ENCODE results near the gene TRIM31.

Gene TRIM31, protein sequence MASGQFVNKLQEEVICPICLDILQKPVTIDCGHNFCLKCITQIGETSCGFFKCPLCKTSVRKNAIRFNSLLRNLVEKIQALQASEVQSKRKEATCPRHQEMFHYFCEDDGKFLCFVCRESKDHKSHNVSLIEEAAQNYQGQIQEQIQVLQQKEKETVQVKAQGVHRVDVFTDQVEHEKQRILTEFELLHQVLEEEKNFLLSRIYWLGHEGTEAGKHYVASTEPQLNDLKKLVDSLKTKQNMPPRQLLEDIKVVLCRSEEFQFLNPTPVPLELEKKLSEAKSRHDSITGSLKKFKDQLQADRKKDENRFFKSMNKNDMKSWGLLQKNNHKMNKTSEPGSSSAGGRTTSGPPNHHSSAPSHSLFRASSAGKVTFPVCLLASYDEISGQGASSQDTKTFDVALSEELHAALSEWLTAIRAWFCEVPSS

DNA sequence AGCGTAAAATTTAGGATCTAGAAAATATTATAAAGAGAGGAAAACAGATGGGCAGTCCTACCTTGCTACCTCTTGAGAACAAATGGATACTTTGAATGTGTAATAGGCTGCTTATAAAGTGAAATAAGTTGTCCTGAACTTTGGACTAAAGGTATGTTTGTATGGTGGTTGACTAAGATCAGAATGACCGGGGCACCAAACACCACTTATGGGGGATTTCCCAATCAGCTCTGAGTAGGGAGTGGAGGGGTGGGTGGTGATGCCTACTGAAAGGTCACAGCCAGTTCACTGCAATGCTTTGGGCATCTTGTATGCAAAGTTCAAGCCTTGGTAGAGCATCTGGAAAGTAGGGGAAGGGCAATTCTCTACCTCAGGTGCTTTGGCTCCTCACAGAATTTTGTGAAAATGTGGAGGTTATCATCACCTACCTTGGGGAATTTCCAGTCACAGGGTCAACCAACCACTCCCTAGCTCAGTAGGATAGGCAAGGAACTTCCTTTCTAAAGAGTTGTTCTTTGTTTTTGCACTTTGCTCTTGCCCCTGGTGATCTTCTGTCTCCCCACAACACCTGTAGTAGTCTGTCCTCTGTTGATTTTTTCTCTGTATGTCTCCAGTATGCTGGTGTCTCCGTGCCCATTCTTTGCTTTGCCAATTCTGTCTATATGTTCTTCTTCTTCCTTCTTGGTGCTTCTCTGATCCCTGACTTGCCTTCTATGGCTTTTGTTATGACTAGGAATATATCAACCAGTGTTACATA lies at the start of gene TRIM31:
Gene TRIM31, minus strand, starts transcription at position 88 of the 757 bp plus-strand sequence. CDS start 285 bp downstream, outside the sequence.
- DNase-seq, result no peak

DNA sequence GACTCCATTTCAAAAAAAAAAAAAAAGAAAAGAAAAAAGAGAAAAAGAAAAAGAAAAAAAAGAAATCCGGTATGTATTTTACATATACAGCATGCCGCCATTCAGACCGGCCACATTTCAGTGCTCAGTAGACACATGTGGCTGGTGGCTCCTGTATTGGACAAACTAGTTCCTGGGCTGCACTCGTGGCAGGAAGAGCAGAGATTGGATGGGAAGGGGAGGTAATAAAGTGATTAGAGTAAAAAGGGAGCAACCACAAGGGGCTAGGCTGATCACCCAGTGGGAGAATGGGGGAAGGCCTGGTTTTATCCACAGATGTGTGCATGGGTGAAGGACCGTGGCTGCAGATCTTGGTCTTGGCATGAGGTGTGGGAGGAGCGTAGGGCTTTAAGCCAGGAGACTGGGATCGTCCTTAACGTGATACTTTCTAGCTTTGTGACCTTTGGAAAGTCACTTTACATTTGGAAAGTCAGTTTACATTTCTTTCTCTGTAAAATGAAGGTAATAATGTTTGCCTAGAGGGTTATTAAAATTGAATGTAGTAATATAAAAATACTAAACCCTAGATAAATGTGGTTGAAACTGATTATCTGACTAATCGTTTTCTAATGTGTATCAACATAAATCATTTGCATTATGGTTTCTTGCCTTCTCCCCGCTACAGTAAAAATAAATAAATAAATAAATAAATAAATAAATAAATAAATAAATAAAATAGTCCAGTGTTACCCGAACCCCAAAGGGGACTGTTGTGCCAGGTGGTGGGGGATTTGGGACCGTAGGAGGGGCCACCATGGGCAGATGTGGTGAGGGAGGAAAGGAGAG lies 49.6 kb upstream of the TRIM31 start:
- no peak for DNase-seq

DNA sequence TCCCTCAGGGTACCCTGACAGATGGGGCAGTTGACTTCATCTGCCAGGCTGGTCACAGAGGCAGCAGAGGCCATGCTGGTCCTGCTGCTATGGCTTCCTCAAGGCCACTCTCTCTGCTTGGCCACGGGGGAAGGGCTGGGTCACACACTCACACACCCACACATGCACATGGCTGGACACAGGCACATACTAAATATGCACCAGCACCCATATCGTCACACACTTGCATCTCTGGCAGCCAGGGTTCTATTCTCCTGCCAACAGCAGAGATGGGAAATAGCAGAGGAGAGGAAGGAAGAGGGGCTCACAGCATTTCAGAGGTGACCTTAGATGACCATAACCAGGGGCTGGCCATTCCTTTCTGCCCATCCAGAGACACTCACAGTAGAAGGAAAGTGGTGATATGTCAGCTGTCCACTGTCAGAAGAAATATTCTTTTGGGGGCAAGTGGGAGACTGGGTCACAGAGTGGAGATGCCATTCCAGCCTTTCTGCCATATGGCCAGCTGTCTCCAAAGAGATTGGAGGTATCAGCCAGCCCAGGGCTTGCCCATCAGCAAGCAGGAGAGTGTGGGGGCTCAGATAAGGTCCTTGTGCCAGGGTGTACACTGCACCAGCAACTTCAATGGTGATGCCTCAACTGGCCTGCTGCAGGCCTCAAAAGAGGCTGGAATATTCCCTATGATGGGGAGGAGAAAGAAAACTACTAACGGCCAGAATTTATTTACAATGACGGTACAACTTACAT lies 48.1 kb upstream of the TRIM31 start, which contains the start of gene TRIM10:
Gene TRIM10, minus strand, starts transcription at position 427 of the 747 bp plus-strand sequence. Its CDS starts 353 bp downstream, at position 74.
- no peak for DNase-seq

DNA sequence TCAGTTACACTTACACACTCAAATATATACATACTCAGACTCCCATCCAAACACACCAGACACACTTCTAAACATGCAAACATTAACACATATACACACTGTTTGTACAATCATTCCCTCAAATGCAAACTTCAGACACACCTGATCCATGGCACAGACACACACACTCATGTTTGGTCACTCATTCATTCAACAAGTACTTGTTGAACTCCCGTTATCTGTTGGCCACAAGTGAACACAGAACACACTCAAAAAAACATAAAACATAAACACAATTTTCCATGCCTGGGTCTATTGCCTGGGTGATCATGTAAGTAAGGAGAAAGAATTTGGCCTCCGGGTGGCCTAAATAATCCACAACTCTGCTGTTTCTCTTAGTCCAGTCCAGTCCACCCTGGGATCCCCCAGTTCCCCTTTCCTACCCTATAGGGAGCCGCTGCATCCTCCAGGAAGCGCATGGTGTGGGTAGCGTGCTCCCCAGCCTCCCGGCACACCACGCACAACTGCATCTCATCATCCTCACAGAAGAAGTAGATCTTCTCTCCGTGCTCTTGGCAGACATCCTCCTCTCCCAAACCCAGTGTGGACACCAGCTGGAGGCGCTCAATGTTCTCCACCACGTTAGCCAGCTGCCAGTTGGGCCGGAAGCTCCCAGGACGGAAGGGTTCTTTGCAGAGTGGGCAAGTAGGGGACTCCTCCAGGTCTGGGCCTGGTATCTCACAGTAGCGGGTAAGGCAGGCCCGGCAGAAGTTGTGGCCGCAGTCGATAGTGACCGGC lies 47.3 kb upstream of the TRIM31 start:
- no peak for DNase-seq

DNA sequence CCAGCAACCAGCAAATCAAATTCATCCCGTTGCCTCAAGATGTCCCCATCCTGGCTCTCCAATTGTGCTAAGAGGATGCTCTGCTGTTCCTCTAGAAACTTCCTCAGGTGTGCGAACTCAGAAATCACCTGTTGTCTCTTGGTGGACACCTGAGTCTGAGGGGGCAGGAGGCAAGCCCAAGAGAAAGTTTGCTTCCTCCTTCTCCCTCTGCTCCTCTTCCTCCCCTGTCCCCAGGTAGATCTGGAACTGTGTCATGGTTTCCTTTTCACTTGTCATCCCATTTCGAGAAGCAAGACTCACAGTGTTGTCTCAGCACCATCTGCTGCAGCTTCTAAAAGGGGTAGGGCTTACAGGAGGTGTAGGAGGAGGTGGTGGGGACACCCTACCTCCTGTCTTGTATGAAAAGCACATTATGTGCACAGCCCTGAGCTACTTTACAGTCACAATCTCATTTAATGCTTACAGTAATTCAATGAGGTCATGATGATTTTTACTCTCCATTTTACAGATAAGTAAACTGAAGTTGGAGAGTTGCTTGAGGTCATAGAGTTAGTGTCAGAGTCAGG lies 45.7 kb upstream of the TRIM31 start:
- DNase-seq, result no peak

DNA sequence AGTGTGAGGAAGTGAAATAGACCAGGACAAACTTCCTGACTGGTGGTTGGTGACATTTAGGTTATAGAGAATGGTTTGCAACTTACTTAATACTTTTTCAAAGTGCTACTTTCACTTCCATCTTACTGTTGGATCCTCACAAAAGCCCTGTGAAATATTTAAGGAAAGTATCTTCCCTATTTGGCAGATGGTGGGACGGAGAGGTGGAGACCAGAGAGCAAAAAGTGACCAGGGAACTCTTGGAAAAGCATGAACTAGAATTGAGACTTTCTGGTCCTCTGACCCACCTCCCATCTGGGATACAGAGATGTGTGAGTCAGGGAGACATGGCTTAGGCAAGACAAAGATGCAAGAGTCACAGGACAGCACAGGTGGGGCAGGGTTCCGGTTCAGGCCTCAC lies 45.1 kb upstream of the TRIM31 start:
- DNase-seq, result no peak

DNA sequence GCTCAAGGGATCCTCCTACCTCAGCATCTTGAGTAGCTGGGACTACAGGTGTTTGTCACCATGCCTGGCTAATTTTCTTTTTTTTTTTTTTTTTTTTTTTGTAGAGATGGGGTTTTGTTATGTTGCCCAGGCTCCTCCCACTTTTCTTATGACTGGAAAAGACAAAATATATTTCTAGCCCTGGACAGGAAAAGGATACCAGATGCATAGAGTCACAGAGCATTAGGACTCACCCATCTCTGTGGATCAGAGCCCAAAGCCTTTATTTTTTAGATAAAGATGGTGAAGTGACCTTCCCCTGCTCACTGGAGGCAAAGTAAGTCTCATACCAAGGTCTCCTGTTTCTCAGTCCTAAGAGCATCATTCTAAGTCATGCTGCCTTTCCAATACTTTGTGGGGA lies 44.7 kb upstream of the TRIM31 start:
- no peak for DNase-seq

DNA sequence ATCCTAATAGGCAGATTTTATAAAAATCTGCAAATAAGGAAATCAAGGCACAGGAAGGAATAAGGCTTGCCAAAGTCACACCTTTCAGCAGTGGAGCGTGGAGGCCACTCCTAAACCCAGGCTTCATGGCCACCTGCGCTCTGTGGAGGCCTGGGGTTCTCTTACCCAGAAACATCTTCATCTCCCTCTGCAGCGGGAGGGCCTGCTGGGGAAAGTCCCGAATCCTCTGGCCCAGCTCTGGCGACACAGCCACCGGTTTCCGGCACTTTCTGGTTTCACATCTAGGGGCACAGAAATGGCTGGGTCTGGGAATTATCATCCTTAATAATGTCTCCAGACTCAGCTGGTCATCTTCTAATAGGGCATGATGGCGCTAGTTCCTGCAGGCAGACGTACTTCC lies 43.9 kb upstream of the TRIM31 start:
- no peak for DNase-seq

DNA sequence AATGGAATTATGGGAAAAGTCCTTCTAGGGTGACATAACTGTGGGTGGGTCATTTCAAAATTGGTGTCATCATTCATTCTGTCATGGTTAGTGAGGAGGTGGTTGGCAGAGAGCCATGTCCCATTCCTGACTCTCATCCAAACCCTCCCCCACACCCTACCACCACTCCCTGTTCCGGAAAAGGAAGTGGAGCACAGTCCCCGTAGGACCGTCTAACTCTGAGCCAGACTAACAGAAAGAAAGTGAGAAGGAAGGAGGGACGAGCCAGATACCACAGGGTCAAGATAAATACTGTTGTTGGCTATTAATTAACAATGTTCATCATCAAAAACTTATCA lies 43.3 kb upstream of the TRIM31 start:
- no peak for DNase-seq

DNA sequence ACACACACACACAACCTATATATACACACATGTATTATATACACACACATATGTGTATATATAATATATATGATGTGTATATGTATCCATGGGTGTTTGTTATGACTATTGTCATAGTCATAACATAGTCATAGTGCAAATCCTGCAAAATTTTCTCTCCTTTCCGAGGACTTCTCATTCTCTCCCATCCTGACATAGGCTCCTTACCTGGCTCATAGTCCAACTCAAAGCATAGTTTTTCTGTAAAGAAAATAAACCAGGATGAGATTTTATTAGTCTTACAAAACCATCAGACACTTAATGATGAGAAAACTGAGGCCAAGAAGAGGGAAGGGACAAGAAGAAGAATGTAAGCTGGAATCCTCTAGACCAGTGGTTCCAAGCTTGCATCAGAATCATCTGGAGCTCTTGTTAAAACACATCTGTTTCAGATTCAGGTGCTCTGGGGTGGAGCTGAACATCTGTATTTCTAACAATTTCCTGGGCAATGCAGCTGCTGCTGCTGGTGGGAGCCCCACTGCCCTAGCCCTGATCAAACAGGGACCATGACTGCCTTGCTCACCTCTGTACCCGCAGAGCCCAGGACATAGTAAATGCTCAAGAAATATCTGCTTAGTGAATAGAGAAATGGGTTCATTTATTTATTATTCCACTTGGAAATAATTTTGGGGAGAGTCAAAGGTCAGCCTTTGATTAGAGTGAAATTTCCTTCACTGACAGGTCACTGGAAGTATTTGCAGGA lies 42.8 kb upstream of the TRIM31 start:
- no peak for DNase-seq

DNA sequence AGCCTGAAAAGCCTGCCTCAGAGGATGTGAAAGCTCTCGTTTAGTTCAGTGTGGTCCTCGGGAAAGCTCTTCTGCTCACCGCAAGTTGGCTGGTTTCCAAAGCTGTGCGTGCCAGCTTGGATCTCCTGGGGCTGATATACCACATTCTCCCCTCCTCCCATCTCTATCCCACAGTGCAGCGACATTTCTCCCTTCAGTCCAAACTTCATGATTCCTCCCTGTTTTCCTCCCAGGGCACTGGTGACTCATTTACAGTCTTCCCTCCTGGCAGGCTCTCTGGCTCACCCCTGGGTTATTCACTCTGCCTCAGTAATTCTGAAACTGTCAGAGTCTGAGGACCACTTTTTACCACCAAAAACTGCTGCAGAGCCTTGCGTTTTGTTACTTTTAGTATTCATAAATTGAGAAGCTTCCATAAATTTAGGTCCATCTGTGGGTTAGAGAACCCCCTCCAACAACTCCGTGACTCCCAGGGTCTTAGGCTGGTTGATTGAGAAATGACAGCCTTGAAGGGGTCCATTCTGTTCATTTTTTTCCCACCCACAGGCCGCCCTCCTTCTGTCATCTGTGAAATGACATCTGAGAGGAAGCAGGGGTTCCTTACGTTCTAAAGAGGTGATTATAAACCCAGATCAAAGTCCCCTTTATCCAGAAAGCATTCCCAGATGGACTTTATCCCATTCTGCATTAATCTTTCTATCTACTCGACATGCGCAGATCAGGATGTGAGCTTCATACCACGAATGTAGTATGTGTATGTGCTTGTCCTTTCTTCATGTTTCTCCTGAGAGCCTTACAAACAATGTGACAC lies 42.0 kb upstream of the TRIM31 start:
- no peak for DNase-seq

DNA sequence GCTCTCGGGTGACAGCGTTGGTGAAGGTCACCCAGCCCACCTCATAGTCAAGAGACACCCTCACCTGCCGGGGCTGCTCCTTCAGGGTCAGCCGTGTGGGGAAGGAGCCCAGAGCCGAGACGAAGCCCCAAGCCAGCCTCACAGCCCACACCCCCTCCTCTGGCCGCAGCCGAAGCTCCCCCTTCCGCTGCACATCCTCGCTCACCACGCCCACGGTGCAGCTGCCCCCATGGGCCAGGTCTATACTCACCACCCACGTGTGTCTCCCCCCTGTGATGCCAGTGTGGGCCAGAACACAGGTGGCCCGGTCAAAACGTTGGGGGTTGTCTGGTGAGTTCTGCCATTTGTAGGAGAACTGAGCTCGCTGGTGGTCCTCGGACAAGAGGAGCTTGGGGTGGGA lies 41.2 kb upstream of the TRIM31 start:
- no peak for DNase-seq

DNA sequence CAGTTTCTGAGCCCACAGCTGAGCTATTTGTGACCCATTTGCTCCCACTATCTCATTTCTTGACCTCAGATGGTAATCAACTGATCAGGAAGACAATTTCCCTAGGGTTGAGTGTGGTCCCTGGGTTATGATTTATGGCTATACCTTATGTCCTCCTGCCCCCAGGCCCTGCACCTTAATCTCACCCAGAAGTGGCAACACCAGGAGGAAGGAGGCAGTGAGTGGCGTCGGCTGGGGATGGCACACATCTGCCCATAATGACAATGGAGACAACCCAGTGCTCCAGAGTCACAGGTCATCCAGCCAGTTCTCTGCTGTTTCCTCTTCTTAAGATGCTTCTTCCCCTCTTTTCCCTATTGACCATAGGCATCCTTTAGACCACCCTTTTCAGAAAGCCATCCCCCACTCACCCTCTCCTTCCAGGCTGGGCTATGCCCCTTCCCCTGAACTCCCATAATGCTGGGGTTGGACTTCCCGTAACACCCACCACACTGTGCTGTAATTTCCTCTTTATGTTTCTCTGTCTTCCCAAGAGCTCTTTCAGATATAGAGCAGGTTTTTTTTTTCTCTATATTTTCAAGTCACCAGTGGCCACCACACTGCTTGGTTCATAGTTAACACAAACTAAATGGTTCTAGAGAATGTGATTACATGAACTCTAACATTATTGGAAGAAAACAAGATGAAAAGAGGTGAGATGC lies 40.2 kb upstream of the TRIM31 start:
- DNase-seq, result no peak

DNA sequence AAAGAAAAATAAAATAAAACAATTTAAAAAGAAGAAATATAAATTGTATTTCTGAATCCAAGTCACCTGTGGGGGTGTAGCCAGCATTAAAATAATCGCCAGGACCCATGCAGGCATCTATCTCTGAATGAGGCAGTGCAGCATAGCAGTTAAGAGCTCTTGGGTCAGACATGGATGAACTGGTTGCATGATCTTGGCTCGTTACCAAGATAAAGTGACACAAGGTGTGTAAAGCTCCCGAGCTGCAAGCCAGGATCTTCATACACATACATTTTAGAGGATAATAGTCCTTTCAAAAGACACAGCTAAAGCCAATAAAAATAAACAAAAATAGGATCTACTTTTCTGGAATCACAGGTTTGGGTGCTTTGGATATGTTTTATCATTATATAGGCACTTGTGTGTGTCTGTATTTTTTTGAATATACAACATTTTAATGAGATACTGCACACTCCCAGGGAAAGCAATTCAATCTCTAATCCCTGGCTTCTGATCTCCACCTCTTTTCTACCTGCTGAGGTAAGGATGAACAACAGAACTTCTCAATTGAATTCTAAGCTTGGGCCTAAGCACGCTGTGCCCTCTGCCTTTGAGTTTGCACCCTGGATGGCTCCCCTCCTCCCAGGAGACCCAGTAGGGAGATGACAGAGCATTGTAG lies 39.3 kb upstream of the TRIM31 start:
- DNase-seq, result no peak

DNA sequence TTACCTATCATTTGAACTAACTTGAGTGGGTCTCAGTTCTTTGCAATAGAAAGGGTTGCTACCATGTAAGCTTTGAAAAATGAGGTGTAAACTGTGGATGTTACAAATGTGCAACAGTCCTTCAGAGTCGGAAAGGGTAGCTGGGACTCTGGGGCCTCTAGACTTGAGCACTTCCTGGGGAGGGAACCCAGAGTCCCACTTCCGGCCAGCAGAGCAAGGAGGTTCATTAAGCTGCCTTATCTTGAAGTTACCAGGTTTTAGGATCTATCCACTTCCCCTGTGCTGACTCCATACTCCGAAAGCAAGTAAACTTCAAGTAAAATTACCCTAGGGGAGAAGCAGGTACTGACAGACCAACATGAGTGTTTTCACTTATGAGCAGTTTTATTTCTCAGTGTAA lies 38.7 kb upstream of the TRIM31 start:
- DNase-seq, result no peak

DNA sequence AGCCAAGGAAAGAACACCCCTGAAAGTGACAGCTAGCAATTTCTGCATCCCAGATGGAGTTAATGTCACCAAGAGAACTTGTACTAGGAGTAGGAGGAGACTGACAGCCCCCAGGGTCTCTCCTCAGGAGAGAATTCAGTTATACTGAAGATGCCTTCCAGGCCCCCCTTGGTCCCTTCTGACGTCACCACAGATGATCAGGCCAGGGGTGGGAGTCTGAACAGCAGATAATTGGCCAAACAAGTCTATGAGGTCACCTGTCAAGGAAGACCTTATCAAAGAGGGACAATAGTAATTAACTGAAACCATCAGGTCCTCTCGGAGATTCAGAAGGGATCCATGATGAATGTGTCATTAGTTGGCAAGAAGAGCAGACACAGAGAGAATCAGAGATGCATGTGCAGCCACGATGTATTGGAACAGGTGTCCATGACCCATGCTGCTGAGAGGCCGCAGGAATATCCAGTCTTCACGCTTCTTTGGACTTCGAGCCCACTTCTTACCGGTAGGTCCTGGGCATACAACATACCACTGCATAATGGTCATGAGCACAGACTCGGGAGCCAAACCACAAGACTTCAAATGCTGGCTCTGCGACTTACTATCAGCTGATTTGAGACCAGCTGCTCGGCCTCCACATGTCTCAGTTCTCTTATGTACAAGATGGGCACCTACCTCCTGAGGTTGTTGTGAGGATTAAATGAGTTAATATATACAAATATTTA lies 37.9 kb upstream of the TRIM31 start:
- DNase-seq, result no peak

DNA sequence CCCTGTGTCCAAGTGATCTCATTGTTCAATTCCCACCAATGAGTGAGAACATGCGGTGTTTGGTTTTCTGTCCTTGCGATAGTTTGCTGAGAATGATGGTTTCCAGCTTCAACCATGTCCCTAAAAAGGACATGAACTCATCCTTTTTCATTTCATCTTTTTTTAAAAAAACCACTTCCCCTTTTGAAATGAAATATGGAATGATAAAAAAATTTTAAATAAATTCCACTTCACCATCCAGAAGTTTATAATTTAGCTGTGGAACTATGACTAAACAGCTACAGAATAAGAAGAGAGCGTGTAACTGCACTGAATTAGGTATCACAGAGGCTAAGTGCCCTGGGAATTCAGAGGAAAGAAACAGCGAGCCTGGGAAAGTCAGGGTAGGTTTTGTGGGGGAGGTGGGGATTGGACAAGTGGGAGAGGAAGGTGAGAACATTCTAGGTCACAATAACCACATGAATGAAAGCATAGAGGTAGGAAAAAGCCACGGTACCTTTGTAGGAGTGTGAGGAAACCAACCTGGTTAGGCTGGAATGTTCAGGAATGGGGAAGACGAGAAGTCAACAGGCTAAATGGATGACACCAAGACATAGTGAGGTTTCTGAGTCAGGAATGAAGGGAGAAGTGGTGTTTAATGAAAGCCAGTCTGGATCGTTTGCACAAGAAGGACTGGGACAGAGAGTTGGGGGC lies 37.1 kb upstream of the TRIM31 start:
- DNase-seq, result no peak
